Measurements from ENCODE around the gene MYBPH.

DNA sequence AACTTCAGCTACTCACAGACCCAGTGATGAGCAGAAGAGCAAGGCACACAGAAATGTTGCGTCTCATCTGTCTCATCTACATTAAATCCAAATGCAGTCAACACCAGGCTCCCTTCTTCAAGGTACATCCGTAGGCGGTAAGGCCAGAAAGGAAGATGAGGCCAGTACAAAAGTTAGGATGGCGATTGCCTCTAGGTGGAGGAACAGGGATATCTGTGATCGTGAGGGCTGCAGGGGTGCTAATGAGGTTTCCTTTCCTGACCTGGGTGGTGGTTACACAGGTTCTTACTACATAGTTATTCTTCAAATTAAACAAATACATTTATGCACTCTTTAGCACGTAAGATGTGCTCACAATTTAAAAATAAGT is 1.4 kb upstream of the MYBPH start:
- TF ChIP-seq, protein P1, sequence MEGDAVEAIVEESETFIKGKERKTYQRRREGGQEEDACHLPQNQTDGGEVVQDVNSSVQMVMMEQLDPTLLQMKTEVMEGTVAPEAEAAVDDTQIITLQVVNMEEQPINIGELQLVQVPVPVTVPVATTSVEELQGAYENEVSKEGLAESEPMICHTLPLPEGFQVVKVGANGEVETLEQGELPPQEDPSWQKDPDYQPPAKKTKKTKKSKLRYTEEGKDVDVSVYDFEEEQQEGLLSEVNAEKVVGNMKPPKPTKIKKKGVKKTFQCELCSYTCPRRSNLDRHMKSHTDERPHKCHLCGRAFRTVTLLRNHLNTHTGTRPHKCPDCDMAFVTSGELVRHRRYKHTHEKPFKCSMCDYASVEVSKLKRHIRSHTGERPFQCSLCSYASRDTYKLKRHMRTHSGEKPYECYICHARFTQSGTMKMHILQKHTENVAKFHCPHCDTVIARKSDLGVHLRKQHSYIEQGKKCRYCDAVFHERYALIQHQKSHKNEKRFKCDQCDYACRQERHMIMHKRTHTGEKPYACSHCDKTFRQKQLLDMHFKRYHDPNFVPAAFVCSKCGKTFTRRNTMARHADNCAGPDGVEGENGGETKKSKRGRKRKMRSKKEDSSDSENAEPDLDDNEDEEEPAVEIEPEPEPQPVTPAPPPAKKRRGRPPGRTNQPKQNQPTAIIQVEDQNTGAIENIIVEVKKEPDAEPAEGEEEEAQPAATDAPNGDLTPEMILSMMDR (IDR thresholded peaks at IDR 0.05) = no peak
- no peak for TF ChIP-seq ZFX (IDR thresholded peaks at IDR 0.05; ENCODE audit: borderline replicate concordance)
